Measurements from ENCODE around the gene PLXNB2.

The PLXNB2 gene

GRCh38 chr22:50310031-50310722, 2.7 kb upstream of the PLXNB2 start:
- ATAC-seq: no peak
- TF ChIP-seq ZFP3 (CRISPR knock-in tag; IDR thresholded peaks at IDR 0.05) (0 out of 2 replicates have a peak, but pooled peaks have one; percentile 13), ZC3H10 (CRISPR knock-in tag; IDR thresholded peaks at IDR 0.05) (no peak)

DNA sequence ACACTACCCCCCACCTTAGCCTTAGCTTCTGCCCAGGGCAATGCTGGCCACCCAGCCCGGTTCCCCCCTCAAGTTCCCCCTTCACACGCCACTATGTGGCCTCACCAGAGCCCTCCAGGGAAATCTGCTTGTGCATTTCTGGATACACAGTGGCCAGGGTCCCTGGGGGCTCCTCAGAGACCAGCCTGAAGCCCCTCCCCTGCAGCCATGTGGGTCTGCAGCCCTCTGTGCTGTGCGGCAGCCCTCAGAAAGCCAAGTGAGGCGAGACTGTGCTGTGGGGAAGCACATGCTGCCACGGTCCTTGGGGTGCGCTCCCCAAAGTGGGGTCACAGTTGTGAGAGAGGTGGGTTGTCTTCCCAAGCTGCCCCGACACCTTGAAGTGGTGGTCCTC, 2.1 kb upstream of the PLXNB2 start:
- TF ChIP-seq CREB5 (CRISPR knock-in tag; IDR thresholded peaks at IDR 0.05; ENCODE audit: low read depth) (no peak), ISL1 (CRISPR knock-in tag; IDR thresholded peaks at IDR 0.05) (no peak), PPARA (CRISPR knock-in tag; IDR thresholded peaks at IDR 0.05; ENCODE audit: borderline replicate concordance) (no peak), ARNTL (CRISPR knock-in tag; IDR thresholded peaks at IDR 0.05; ENCODE audit: borderline replicate concordance, low read depth) (no peak), ZNF8 (CRISPR knock-in tag; IDR thresholded peaks at IDR 0.05) (no peak), RARB (CRISPR knock-in tag; IDR thresholded peaks at IDR 0.05) (no peak), GLIS3 (CRISPR knock-in tag; IDR thresholded peaks at IDR 0.05) (no peak), TOX (CRISPR knock-in tag; IDR thresholded peaks at IDR 0.05; ENCODE audit: borderline replicate concordance) (no peak), ZC3H10 (CRISPR knock-in tag; IDR thresholded peaks at IDR 0.05) (no peak), ZFP3 (CRISPR knock-in tag; IDR thresholded peaks at IDR 0.05) (no peak), CSDC2 (CRISPR knock-in tag; IDR thresholded peaks at IDR 0.05) (no peak), POU6F1 (CRISPR knock-in tag; IDR thresholded peaks at IDR 0.05; ENCODE audit: borderline replicate concordance, low read depth) (no peak)
- no peak for ATAC-seq

DNA sequence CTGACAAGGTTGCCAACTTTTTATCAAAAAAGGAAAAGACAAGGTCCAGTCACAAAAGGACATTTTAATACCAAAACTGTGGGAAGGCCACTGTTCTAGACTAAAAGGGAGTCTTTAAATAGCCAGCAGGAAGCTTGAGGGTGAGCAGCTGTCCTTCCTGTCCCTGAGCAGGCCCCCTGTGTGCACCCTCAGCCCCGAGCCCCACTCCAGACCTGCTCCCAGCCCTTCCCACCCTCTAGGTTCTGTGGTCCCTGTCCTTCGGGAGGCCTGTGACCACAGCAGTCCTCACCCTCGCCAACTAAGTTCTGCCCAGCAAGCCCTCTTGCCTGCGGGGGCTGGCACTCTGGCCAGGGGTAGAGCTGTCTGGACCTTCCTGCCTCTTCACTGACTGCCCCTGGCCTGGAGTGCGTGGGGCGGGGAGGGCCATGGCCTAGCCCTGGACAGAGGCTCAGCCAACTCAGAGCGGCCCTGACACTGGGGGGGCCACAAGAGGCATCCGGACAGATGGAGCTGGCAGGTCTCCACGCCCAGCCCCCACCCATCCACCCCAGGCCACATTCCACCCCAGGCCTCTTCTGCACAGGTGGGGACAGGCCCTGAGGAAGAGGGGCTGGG, 1.6 kb upstream of the PLXNB2 start:
- no peak for ATAC-seq
- TF ChIP-seq BACH2 (CRISPR knock-in tag; IDR thresholded peaks at IDR 0.05; ENCODE audit: borderline replicate concordance) (no peak), TOX (CRISPR knock-in tag; IDR thresholded peaks at IDR 0.05; ENCODE audit: borderline replicate concordance) (no peak), GLIS3 (CRISPR knock-in tag; IDR thresholded peaks at IDR 0.05) (no peak), ISL1 (CRISPR knock-in tag; IDR thresholded peaks at IDR 0.05) (no peak), ZNF565 (CRISPR knock-in tag; conservative IDR thresholded peaks at IDR 0.05; ENCODE audit: low read depth) (no peak), ZNF70 (CRISPR knock-in tag; IDR thresholded peaks at IDR 0.05) (no peak), CSDC2 (CRISPR knock-in tag; IDR thresholded peaks at IDR 0.05) (no peak), RARB (CRISPR knock-in tag; IDR thresholded peaks at IDR 0.05) (no peak), PATZ1 (CRISPR knock-in tag; IDR thresholded peaks at IDR 0.05; ENCODE audit: borderline replicate concordance) (no peak), ZFP3 (CRISPR knock-in tag; IDR thresholded peaks at IDR 0.05) (no peak), OSR1 (CRISPR knock-in tag; IDR thresholded peaks at IDR 0.05) (no peak), ZNF8 (CRISPR knock-in tag; IDR thresholded peaks at IDR 0.05) (no peak), ZFP30 (CRISPR knock-in tag; IDR thresholded peaks at IDR 0.05) (no peak), PPARA (CRISPR knock-in tag; IDR thresholded peaks at IDR 0.05; ENCODE audit: borderline replicate concordance) (no peak), CREB5 (CRISPR knock-in tag; IDR thresholded peaks at IDR 0.05; ENCODE audit: low read depth) (no peak), ZC3H10 (CRISPR knock-in tag; IDR thresholded peaks at IDR 0.05) (no peak), ARNTL (CRISPR knock-in tag; IDR thresholded peaks at IDR 0.05; ENCODE audit: borderline replicate concordance, low read depth) (no peak)
- TF ChIP-seq, protein P1, sequence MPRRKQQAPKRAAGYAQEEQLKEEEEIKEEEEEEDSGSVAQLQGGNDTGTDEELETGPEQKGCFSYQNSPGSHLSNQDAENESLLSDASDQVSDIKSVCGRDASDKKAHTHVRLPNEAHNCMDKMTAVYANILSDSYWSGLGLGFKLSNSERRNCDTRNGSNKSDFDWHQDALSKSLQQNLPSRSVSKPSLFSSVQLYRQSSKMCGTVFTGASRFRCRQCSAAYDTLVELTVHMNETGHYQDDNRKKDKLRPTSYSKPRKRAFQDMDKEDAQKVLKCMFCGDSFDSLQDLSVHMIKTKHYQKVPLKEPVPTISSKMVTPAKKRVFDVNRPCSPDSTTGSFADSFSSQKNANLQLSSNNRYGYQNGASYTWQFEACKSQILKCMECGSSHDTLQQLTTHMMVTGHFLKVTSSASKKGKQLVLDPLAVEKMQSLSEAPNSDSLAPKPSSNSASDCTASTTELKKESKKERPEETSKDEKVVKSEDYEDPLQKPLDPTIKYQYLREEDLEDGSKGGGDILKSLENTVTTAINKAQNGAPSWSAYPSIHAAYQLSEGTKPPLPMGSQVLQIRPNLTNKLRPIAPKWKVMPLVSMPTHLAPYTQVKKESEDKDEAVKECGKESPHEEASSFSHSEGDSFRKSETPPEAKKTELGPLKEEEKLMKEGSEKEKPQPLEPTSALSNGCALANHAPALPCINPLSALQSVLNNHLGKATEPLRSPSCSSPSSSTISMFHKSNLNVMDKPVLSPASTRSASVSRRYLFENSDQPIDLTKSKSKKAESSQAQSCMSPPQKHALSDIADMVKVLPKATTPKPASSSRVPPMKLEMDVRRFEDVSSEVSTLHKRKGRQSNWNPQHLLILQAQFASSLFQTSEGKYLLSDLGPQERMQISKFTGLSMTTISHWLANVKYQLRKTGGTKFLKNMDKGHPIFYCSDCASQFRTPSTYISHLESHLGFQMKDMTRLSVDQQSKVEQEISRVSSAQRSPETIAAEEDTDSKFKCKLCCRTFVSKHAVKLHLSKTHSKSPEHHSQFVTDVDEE (CRISPR knock-in tag; IDR thresholded peaks at IDR 0.05): no peak
- TF ChIP-seq, protein P2, sequence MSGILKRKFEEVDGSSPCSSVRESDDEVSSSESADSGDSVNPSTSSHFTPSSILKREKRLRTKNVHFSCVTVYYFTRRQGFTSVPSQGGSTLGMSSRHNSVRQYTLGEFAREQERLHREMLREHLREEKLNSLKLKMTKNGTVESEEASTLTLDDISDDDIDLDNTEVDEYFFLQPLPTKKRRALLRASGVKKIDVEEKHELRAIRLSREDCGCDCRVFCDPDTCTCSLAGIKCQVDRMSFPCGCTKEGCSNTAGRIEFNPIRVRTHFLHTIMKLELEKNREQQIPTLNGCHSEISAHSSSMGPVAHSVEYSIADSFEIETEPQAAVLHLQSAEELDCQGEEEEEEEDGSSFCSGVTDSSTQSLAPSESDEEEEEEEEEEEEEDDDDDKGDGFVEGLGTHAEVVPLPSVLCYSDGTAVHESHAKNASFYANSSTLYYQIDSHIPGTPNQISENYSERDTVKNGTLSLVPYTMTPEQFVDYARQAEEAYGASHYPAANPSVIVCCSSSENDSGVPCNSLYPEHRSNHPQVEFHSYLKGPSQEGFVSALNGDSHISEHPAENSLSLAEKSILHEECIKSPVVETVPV (CRISPR knock-in tag; IDR thresholded peaks at IDR 0.05): no peak
